Spleen (tissue), 13 donors: ENCODE results near the gene TAS2R8. TPM values are rescaled to one million over a fixed set of nuclear protein-coding genes. Genes with fewer than 3 reads are reported as not detected.

Source experiments
- DNase-seq: peaks from one replicate; pipeline ENCODE4 v3.0.0-alpha.2; 2020
- H3K27ac ChIP-seq, 8 donors: fragments of 200-600 bp; sonication (generic) in 7 of 8; 1 replicate in 4 of 8; 2 replicates in 4 of 8; pipeline versions ENCODE4 v1.5.0 to v1.8.0; 2016 to 2021; ENCODE audit warnings: inconsistent platforms in 4 of 8, mild to moderate bottlenecking in 4 of 8, moderate library complexity in 1 of 8
- H3K27me3 ChIP-seq, 7 donors: fragments of 200-600 bp; sonication (generic) in 6 of 7; replicated peaks in 1 of 7; 1 replicate in 4 of 7; 2 replicates in 3 of 7; pipeline versions ENCODE4 v1.5.0 to v1.8.0; 2016 to 2021; ENCODE audit warnings: inconsistent platforms in 3 of 7, mild to moderate bottlenecking in 1 of 7
- H3K36me3 ChIP-seq, 6 donors: fragments of 200-600 bp; sonication (generic) in 5 of 6; 1 replicate in 4 of 6; 2 replicates in 2 of 6; pipeline versions ENCODE4 v1.5.0 to v1.8.0; 2016 to 2021; ENCODE audit warnings: inconsistent platforms in 2 of 6
- H3K4me1 ChIP-seq, 6 donors: fragments of 200-600 bp; sonication (generic) in 5 of 6; 1 replicate in 3 of 6; 2 replicates in 3 of 6; pipeline versions ENCODE4 v1.5.0 to v1.8.0; 2016 to 2021; ENCODE audit warnings: inconsistent platforms in 3 of 6
- H3K4me3 ChIP-seq, 8 donors: fragments of 200-600 bp; sonication (generic) in 7 of 8; 1 replicate in 4 of 8; 2 replicates in 4 of 8; pipeline versions ENCODE4 v1.5.0 to v1.8.0; 2016 to 2021; ENCODE audit warnings: inconsistent platforms in 4 of 8, mild to moderate bottlenecking in 4 of 8, moderate library complexity in 2 of 8
- H3K9me3 ChIP-seq, 8 donors: fragments of 200-600 bp; sonication (generic) in 7 of 8; 1 replicate in 4 of 8; 2 replicates in 4 of 8; pipeline versions ENCODE4 v1.5.0 to v1.8.0; 2016 to 2021; ENCODE audit warnings: inconsistent platforms in 4 of 8
- CTCF ChIP-seq, 11 experiments: fragments of 200-600 bp in 7 of 11; fragments of 450-650 bp in 4 of 11; sonication (generic) in 4 of 11; IDR thresholded peaks in 8 of 11; conservative IDR thresholded peaks in 3 of 11; 1 replicate in 7 of 11; 2 replicates in 4 of 11; pipeline versions ENCODE4 v1.4.0 to v1.8.0; 2016 to 2021; ENCODE audit warnings: antibody characterized with exemption in 11 of 11, inconsistent platforms in 4 of 11, mild to moderate bottlenecking in 1 of 11
- POLR2A ChIP-seq, 3 donors: fragments of 450-650 bp; IDR thresholded peaks; one replicate each; pipeline ENCODE4 v1.5.1; 2017; ENCODE audit warnings: antibody characterized with exemption in 3 of 3, mild to moderate bottlenecking in 1 of 3
- POLR2AphosphoS5 ChIP-seq, 3 donors: sonication (generic); formaldehyde crosslinking; IDR thresholded peaks; one replicate each; pipeline ENCODE4 v1.5.1; 2017; ENCODE audit warnings: antibody characterized with exemption in 3 of 3
- whole genome bisulfite sequencing, 5 donors: extraction: QIAGEN DNeasy Blood & Tissue Kit in 3 of 5; methylation state at CpG; one replicate each; pipeline versions ENCODE4 v1.1.5 to v1.1.7; 2013 to 2018; 5-methylcytosine and 5-hydroxymethylcytosine counted together
- intact Hi-C: fragments of 100-400 bp; cut with DNase I; formaldehyde crosslinking; loops from one replicate; pipeline ENCODE4 v1.15.0; 2023; ENCODE audit warnings: low total_unique reads
- long read RNA-seq, 2 donors: transcript quantifications; one replicate each; lab custom pipeline, GENCODE V29; 2026
- polyA plus RNA-seq, 3 donors: library from polyadenylated mRNA; stranded (reverse); fragments of 200-250 nt; gene quantifications; one replicate each; pipeline ENCODE4 v1.2.1, GENCODE V29; 2013
- total RNA-seq, 7 donors: library from RNA; depleted of rRNA in 3 of 7; stranded (reverse); fragments of >200 nt in 3 of 7; fragmentation: NEBNext Ultra II Directional in 4 of 7; extraction: Animal tissue kit (Norgen Biotek cat#: 25700) in 4 of 7; gene quantifications; one replicate each; pipeline versions ENCODE4 v1.1.0 to v1.2.1, GENCODE V29; 2016 to 2021
- donor health status: healthy with polysubstance abuse.
- donor health status: DM: no; HTN: no; CAD: no; lungs with moderate emphysema.
- donor health status: DM: no; HTN: no; CAD: no.
- donor health status: Bipolar disorder and iron deficiency.
- donor health status: healthy.
- donor health status: DM: no; HTN: no; CAD: no.
- donor health status: DM: yes; HTN: yes; CAD: no.

The TAS2R8 gene
- not detected for total RNA-seq
- under 1 TPM in 1 of 3 donors, not detected in 2; 0.06 TPM for polyA plus RNA-seq
- long read RNA-seq, donor 1 = 0 reads
- long read RNA-seq, donor 2 = 0 reads

GRCh38 chr12:10807186-10807585, at the start of gene TAS2R8:
TAS2R8 (minus strand) TSS chr12:10807286; CDS start chr12:10806980, 306 bp downstream.
- Histone ChIP-seq H3K27ac (no peak within 1 kb of the TSS), H3K36me3 (no peaks in the 10 kb centered on the region), H3K4me3 (no peak within 1 kb of the TSS), H3K4me1 (no peaks in the 10 kb centered on the region), H3K9me3 (no peaks in the 10 kb centered on the region), H3K27me3 (peaks cover 0 to 15% (median 0%) of the 10 kb centered on the region in 7 donors)
- no peak for TF ChIP-seq POLR2AphosphoS5 (IDR thresholded peaks at IDR 0.05)
- no peak for TF ChIP-seq POLR2A (IDR thresholded peaks at IDR 0.05)
- TF ChIP-seq CTCF (IDR thresholded peaks at IDR 0.05 in 8 of 11, conservative IDR thresholded peaks at IDR 0.05 in 3 of 11) = no peak
- intact Hi-C loops = no loop called here
- DNase-seq = no peak
- 69 to 89% (median 75%) methylated on average over 1 of the region's 1 CpG for WGBS, 5 donors

GRCh38 chr12:10855807-10856206, 48.7 kb upstream of the TAS2R8 start:
- no peak for TF ChIP-seq POLR2A (IDR thresholded peaks at IDR 0.05)
- no peak for TF ChIP-seq POLR2AphosphoS5 (IDR thresholded peaks at IDR 0.05)
- TF ChIP-seq CTCF (IDR thresholded peaks at IDR 0.05 in 8 of 11, conservative IDR thresholded peaks at IDR 0.05 in 3 of 11) = no peak
- no peak for DNase-seq
- Histone ChIP-seq H3K4me3 (no peak overlapping the region), H3K27me3 (no peaks in the 10 kb centered on the region), H3K36me3 (peaks cover 0 to 50% (median 7%) of the 10 kb centered on the region in 6 donors), H3K27ac (no peak overlapping the region), H3K4me1 (no peaks in the 10 kb centered on the region), H3K9me3 (peaks cover 9 to 46% (median 41%) of the 10 kb centered on the region in 8 donors)
- intact Hi-C loops = no loop called here
- WGBS, 5 donors = 92 to 100% (median 98%) methylated on average over 2 of the region's 2 CpGs

GRCh38 chr12:10853776-10854175, 46.7 kb upstream of the TAS2R8 start:
- intact Hi-C loops = no loop called here
- WGBS, 5 donors = 85 to 100% (median 91%) methylated on average over 2 of the region's 2 CpGs
- Histone ChIP-seq H3K36me3 (peaks cover 0 to 51% (median 6%) of the 10 kb centered on the region in 6 donors), H3K4me1 (no peaks in the 10 kb centered on the region), H3K27me3 (no peaks in the 10 kb centered on the region), H3K4me3 (no peak overlapping the region), H3K9me3 (peaks cover 9 to 37% (median 34%) of the 10 kb centered on the region in 8 donors), H3K27ac (no peak overlapping the region)
- DNase-seq = no peak
- TF ChIP-seq POLR2A (IDR thresholded peaks at IDR 0.05) (no peak), POLR2AphosphoS5 (IDR thresholded peaks at IDR 0.05) (no peak), CTCF (IDR thresholded peaks at IDR 0.05 in 8 of 11, conservative IDR thresholded peaks at IDR 0.05 in 3 of 11) (no peak)

- Histone ChIP-seq H3K4me3 (no peak overlapping the region), H3K36me3 (peaks cover 0 to 55% (median 7%) of the 10 kb centered on the region in 6 donors), H3K27ac (no peak overlapping the region), H3K9me3 (peaks cover 3 to 13% (median 11%) of the 10 kb centered on the region in 8 donors), H3K4me1 (no peaks in the 10 kb centered on the region), H3K27me3 (no peaks in the 10 kb centered on the region)
- whole genome bisulfite sequencing, 5 donors = 86 to 92% (median 86%) methylated on average over 4 of the region's 4 CpGs
- DNase-seq = no peak
- intact Hi-C loops = no loop called here
- TF ChIP-seq CTCF (IDR thresholded peaks at IDR 0.05 in 8 of 11, conservative IDR thresholded peaks at IDR 0.05 in 3 of 11) (no peak), POLR2A (IDR thresholded peaks at IDR 0.05) (no peak), POLR2AphosphoS5 (IDR thresholded peaks at IDR 0.05) (no peak)
Observed at GRCh38 chr12:10851243-10851858, 44.3 kb upstream of the TAS2R8 start.
